ENCODE measurements around the gene HOXC9. TPM values are rescaled to one million over a fixed set of nuclear protein-coding genes. Genes with fewer than 3 reads are reported as not detected.

Gene HOXC9
- total and polyA plus RNA-seq, 9 of the 15 experiments (the other 6 are each of a cell fraction or from before 2014, with no cell fraction given) = 1.1 to 10.5 (median 9.3) TPM

DNA sequence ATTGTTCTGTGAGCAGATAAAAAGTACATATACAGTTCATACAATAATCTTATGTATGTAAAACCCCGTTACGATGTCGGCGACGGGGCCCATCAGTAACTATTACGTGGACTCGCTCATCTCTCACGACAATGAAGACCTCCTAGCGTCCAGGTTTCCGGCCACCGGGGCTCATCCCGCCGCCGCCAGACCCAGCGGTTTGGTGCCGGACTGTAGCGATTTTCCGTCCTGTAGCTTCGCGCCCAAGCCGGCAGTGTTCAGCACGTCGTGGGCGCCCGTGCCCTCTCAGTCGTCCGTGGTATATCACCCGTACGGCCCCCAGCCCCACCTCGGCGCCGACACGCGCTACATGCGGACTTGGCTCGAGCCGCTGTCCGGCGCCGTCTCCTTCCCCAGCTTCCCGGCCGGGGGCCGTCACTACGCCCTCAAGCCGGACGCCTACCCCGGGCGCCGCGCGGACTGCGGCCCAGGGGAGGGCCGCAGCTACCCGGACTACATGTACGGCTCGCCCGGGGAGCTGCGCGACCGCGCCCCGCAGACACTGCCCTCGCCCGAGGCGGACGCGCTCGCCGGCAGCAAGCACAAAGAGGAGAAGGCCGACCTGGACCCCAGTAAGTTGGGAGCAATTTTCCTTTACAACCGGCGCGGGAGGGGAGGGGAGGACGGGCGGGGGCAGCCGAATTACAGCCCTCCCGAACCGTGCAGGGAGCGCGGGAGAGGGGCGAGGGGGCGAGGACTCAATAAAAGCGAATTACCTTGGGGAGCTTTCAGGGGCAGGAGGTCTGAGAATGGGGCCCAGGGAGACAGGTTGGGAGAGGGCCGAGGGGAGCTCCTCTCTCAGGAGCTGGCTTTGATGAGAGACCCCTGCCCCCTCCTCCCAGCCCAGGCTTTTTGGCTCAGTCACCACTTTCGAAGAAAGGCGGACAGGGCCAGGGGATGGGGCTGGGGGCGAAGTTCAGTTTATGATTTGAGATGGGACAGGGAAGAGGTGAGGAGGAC lies at the start of gene HOXC9 (continued):
- TF ChIP-seq SNRNP70 (optimal IDR thresholded peaks at IDR 0.05; ENCODE audit: low read depth, low read length) (no peak), ETV1 (tag; conservative IDR thresholded peaks at IDR 0.05; ENCODE audit: low read depth) (peak; percentile 47; the same call in 1 of the 2 replicates), HDAC1 (IDR thresholded peaks at IDR 0.05) (peak in 1 of 2 experiments; percentile 39; a peak in 1 of 4 replicates), NUFIP1 (IDR thresholded peaks at IDR 0.05; ENCODE audit: partially characterized antibody) (no peak), CTBP1 (IDR thresholded peaks at IDR 0.05; ENCODE audit: borderline replicate concordance) (peak; percentile 57), FOSL1 (tag; conservative IDR thresholded peaks at IDR 0.05) (0 out of 2 replicates have a peak, but pooled peaks have one; percentile 10), MTA2 (IDR thresholded peaks at IDR 0.05; ENCODE audit: low read depth) (no peak), CEBPG (CRISPR knock-in tag; IDR thresholded peaks at IDR 0.05) (peak; percentile 20; the same call in 1 of the 2 replicates), CEBPG (tag; conservative IDR thresholded peaks at IDR 0.05 in 1 of 2, IDR thresholded peaks at IDR 0.05 in 1 of 2) (no peak), TAF9B (IDR thresholded peaks at IDR 0.05; ENCODE audit: partially characterized antibody) (no peak), SMAD4 (CRISPR knock-in tag; conservative IDR thresholded peaks at IDR 0.05) (peak; percentile 62), RBM34 (IDR thresholded peaks at IDR 0.05; ENCODE audit: borderline replicate concordance, insufficient read depth, low read length) (0 out of 2 replicates have a peak, but pooled peaks have one; percentile 55), ETV6 (IDR thresholded peaks at IDR 0.05; ENCODE audit: borderline replicate concordance in 1 of 2, low read depth in 2 of 2, low read length in 1 of 2) (no peak), ETV6 (CRISPR knock-in tag; IDR thresholded peaks at IDR 0.05; ENCODE audit: borderline replicate concordance) (peak; percentile 88; the same call in 1 of the 2 replicates), SP1 (CRISPR knock-in tag; IDR thresholded peaks at IDR 0.05) (peak; percentile 56; the same call in 1 of the 2 replicates), L3MBTL2 (IDR thresholded peaks at IDR 0.05) (peak; percentile 87), ZNF324 (CRISPR knock-in tag; IDR thresholded peaks at IDR 0.05) (no peak), SAFB (IDR thresholded peaks at IDR 0.05; ENCODE audit: borderline replicate concordance, low read depth, low read length) (0 out of 2 replicates have a peak, but pooled peaks have one; percentile 21), PHF21A (IDR thresholded peaks at IDR 0.05; ENCODE audit: borderline replicate concordance, low read depth) (no peak)
- TF ChIP-seq, protein P1, sequence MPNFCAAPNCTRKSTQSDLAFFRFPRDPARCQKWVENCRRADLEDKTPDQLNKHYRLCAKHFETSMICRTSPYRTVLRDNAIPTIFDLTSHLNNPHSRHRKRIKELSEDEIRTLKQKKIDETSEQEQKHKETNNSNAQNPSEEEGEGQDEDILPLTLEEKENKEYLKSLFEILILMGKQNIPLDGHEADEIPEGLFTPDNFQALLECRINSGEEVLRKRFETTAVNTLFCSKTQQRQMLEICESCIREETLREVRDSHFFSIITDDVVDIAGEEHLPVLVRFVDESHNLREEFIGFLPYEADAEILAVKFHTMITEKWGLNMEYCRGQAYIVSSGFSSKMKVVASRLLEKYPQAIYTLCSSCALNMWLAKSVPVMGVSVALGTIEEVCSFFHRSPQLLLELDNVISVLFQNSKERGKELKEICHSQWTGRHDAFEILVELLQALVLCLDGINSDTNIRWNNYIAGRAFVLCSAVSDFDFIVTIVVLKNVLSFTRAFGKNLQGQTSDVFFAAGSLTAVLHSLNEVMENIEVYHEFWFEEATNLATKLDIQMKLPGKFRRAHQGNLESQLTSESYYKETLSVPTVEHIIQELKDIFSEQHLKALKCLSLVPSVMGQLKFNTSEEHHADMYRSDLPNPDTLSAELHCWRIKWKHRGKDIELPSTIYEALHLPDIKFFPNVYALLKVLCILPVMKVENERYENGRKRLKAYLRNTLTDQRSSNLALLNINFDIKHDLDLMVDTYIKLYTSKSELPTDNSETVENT (CRISPR knock-in tag; IDR thresholded peaks at IDR 0.05) = 0 out of 2 replicates have a peak, but pooled peaks have one; percentile 29
- TF ChIP-seq, protein P2, sequence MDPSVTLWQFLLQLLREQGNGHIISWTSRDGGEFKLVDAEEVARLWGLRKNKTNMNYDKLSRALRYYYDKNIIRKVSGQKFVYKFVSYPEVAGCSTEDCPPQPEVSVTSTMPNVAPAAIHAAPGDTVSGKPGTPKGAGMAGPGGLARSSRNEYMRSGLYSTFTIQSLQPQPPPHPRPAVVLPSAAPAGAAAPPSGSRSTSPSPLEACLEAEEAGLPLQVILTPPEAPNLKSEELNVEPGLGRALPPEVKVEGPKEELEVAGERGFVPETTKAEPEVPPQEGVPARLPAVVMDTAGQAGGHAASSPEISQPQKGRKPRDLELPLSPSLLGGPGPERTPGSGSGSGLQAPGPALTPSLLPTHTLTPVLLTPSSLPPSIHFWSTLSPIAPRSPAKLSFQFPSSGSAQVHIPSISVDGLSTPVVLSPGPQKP (CRISPR knock-in tag; IDR thresholded peaks at IDR 0.05) = no peak
- TF ChIP-seq, protein P3, sequence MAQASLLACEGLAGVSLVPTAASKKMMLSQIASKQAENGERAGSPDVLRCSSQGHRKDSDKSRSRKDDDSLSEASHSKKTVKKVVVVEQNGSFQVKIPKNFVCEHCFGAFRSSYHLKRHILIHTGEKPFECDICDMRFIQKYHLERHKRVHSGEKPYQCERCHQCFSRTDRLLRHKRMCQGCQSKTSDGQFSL (CRISPR knock-in tag; IDR thresholded peaks at IDR 0.05) = peak; percentile 70; the same call in 1 of the 2 replicates
- TF ChIP-seq, protein P3 (tag; IDR thresholded peaks at IDR 0.05) = 0 out of 4 replicates have a peak, but pooled peaks of 1 of the 2 experiments have one; percentile 47
